ENCODE data around the gene NIPAL1.

DNA sequence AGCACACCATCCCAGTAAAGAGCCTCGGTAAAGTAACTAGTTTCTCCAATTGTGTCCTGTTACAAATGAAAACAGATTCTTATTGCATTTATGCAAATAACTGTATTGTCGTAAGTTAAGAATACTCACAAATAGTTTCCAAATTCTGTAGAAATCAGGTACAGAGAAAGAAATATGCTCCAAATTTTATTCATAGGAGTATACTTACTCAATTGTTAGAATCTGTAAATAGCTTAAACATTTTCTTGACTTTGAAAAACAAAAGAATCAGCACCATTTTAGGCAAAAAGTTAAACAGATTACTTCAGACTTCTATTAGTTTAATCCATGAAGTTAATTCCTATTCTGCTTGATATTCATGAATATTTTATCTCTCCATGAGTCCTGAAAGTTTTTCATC is 10.8 kb upstream of the NIPAL1 start:
- TF ChIP-seq CTCF (conservative IDR thresholded peaks at IDR 0.05; ENCODE audit: low read depth, low read length) (no peak), EZH2 (IDR thresholded peaks at IDR 0.05; ENCODE audit: borderline replicate concordance, low read depth, low read length, poor library complexity, severe bottlenecking) (no peak)
